Hepatocyte (in vitro differentiated cells): Measurements from ENCODE around the gene SYCE1L.

Experiments
- EZH2 ChIP-seq: fragments of 200-600 bp; sonication (generic); IDR thresholded peaks from 2 replicates; pipeline ENCODE4 v1.6.1; 2016; ENCODE audit warnings: antibody characterized with exemption, mild to moderate bottlenecking, borderline replicate concordance
- TF ChIP-seq, protein P1 (sequence below): fragments of 200-600 bp; sonication (generic); IDR thresholded peaks from 2 replicates; pipeline ENCODE4 v1.5.1; 2016; ENCODE audit warnings: antibody characterized with exemption, mild to moderate bottlenecking; ENCODE audit not compliant: poor library complexity

DNA sequence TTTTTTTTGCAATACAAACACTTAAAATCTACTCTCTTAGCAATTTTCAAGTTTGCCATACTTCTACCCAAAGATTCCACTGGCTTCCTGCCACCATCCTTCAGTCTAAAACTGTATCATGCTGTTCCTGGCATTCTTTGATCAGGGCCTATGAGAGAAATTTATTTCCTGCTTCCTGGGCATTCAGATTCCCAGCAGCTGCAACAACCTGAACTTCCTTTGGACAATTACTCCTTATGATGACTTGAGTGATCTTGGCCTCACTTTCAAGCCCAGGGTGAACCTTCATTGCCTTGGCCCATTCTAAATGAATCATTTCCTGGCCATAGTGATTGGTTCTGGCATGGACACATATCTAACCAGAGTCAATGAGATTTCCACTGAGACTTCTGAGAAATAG is 26.3 kb upstream of the SYCE1L start:
- TF ChIP-seq, protein P1, sequence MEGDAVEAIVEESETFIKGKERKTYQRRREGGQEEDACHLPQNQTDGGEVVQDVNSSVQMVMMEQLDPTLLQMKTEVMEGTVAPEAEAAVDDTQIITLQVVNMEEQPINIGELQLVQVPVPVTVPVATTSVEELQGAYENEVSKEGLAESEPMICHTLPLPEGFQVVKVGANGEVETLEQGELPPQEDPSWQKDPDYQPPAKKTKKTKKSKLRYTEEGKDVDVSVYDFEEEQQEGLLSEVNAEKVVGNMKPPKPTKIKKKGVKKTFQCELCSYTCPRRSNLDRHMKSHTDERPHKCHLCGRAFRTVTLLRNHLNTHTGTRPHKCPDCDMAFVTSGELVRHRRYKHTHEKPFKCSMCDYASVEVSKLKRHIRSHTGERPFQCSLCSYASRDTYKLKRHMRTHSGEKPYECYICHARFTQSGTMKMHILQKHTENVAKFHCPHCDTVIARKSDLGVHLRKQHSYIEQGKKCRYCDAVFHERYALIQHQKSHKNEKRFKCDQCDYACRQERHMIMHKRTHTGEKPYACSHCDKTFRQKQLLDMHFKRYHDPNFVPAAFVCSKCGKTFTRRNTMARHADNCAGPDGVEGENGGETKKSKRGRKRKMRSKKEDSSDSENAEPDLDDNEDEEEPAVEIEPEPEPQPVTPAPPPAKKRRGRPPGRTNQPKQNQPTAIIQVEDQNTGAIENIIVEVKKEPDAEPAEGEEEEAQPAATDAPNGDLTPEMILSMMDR = no peak
- no peak for TF ChIP-seq EZH2
